Stimulated activated CD4-positive, alpha-beta T cell treated with anti-CD3 and anti-CD28 coated beads, TNF-alpha, amount 100 ng/mL, for 48 hours (primary cell): ENCODE measurements around the gene BARX2.
A peak's percentile ranks its signal among the peaks of the same experiment; 100 is the strongest.
"Not testable (repeated sequence)": the region's sequence is repeated elsewhere in the genome, so short reads cannot be mapped to it uniquely, and the experiment has no call there.

ENCODE experiments used
- DNase-seq, 3 donors: peaks; one replicate each; pipeline ENCODE4 v3.0.0-alpha.2; 2020; ENCODE audit warnings: low read depth in 3 of 3

Gene BARX2, protein sequence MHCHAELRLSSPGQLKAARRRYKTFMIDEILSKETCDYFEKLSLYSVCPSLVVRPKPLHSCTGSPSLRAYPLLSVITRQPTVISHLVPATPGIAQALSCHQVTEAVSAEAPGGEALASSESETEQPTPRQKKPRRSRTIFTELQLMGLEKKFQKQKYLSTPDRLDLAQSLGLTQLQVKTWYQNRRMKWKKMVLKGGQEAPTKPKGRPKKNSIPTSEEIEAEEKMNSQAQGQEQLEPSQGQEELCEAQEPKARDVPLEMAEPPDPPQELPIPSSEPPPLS

DNA sequence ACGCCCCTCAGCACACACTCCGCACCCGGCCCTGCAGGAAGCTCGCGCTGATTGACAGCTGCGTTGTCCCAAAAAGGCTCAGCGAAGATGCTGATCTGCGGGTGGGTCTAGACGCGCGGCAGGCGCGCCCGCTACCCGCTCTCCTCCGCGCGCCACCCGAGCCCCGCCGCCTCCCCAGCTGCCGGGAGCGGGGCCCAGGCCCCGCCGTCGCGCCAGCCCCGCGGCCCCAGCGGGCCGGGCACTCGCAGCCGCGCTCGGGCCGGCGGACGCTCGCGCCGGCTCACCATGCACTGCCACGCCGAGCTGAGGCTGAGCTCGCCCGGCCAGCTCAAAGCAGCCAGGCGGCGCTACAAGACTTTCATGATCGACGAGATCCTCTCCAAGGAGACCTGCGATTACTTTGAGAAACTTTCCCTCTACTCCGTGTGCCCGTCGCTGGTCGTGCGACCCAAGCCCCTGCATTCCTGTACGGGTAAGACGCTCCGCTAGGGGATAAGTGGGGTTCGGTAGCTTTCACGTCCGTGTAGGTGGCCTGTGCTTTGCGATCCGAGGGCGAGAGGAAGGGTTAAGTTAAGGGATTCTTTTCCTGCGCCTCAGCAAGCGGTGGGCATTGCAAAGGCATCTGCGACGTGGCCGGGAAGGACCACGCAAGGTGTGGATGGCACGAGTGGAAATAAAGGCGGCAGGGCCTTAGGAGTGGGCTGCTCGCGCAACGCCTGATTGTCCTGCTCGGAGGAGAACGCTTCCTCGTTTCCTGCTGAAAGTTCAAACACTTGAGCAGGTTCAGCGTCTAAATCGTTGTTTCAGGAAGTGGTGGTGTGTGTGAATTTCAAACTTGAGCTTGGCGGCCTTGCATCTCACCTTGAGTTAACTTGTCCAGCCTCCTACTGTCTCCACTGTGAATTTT, at the start of gene BARX2:
TSS of gene BARX2 (plus strand) at position 98 of the 907 bp plus-strand sequence. CDS start at position 286, 188 bp downstream.
- peak in 2 of 3 donors; percentile 5 to 32 for DNase-seq

DNA sequence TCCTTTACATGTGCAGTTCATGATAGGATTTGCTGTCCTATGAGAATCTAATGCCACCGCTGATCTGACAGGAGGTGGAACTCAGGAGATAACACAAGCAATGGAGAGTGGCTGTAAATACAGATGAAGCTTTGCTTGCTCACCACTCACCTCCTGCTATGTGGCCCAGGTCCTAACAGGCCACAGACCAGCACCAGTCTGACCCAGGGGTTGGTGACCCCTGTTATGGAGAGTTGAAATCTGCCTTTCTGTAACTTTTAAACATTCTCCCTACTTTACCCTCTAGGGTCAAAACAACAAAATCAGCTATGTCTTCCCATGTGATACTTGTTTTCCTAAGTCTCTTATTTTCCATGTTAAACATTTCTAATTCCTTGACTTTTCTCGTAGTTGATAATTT, 48.7 kb upstream of the BARX2 start:
- DNase-seq: no peak

GRCh38 chr11:129327708-129328107, 47.9 kb upstream of the BARX2 start:
- not testable (repeated sequence) for DNase-seq

- DNase-seq: no peak
Measured at GRCh38 chr11:129328756-129329155, 46.9 kb upstream of the BARX2 start.

- no peak for DNase-seq
Measured at GRCh38 chr11:129331217-129331616, 44.4 kb upstream of the BARX2 start.

- peak; percentile 41 to 61 (median 56) for DNase-seq
Measured at GRCh38 chr11:129331871-129332274, 43.8 kb upstream of the BARX2 start.

DNA sequence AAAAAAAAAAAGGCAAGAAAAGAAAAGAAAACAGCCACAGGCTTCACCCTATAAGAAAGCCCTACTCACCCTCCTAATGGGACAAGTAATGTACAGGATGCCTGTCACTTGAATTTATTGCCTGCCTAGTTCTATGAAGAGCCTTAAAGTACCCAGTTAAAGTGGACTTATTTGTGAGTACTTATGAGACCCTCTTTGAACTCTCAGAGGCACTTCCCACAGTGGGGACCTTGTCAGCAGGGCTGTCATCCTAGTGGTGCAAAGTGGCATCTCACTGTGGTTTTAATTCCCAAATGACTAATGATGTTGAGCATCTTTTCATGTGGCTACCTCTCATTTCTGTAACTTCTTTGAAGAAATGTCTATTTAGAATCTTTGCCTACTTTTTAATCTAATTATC, 41.8 kb upstream of the BARX2 start:
- DNase-seq: no peak

GRCh38 chr11:129344301-129344940, 31.2 kb upstream of the BARX2 start:
- not testable (repeated sequence) for DNase-seq

DNA sequence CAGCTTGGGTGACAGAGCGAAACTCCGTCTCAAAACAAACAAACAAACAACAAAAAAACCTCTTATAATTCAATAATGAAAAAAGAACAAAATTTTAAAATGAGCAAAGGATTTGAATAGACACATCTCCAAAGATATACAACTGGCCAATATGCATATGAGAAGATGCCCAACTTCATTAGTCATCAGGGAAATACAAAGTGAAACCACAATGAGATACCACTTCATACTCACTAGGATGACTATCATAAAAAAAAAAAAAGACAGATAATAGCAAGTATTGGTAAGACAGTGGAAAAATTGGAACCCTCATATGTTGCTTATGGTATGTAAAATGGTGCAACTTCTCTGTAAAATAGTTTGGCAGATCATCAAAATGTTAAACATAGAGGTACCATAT, 28.7 kb upstream of the BARX2 start:
- DNase-seq: no peak

- no peak for DNase-seq
Measured at GRCh38 chr11:129348813-129349212, 26.8 kb upstream of the BARX2 start.

GRCh38 chr11:129352676-129353075, 23.0 kb upstream of the BARX2 start:
- no peak for DNase-seq

DNA sequence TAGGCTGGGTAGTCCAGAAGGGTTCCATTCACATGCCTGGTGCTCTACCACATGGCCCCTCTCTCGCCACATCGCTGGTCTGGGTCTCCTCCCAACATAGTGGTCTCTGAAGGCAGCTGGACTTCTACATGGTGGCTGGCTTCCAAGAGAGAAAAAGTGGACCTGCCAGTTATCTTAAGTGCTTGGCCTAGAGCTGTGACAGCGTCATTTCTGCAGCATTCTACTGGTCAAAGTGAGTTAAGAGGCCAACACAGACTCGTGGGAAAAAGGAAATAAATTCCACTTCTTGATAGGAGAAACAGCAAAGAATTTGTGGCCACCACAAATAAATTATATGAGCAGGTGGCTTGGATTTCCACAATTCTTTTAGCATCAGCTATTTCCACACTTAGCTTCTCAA, 21.0 kb upstream of the BARX2 start:
- DNase-seq: no peak

DNA sequence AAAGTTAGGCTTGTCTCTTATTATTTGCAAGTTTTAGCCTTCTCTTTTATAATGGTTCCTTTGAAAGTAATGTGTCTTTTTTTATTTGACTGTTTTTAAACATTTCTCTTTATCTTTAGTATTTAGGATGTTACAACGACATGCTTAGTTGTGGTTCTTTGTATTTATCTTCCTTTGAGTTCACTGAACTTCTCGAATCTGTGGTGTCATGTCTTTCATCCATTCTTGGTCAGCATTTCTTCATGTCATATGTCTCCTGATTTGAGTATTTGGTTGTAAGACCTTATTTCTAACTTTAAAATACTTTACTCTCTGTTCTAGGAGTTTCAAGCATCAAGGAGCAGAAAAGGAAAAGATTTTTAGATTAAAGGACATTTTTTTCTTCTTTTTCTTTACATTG, 15.9 kb upstream of the BARX2 start:
- no peak for DNase-seq

GRCh38 chr11:129364143-129364654, 11.4 kb upstream of the BARX2 start:
- DNase-seq: peak; percentile 68 to 73 (median 71)

DNA sequence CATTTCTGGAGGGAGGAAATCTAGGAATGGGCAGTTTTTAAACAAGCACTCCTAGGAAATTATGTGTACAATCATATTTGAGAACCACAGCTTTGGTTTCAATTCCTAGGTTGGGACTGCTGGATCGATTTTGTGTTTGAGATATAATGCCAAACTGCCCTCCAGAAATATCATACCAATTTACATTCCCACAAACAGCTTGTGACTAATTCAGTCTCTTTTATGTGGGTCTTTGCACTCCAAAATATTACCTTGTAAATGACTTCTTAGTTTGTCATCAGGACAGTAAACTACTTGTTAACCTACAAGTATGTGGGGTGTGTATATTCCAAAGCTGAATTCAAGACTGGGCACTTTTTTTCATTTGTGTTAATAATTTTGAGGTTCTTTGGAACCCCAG, 9.8 kb upstream of the BARX2 start:
- DNase-seq: no peak

DNA sequence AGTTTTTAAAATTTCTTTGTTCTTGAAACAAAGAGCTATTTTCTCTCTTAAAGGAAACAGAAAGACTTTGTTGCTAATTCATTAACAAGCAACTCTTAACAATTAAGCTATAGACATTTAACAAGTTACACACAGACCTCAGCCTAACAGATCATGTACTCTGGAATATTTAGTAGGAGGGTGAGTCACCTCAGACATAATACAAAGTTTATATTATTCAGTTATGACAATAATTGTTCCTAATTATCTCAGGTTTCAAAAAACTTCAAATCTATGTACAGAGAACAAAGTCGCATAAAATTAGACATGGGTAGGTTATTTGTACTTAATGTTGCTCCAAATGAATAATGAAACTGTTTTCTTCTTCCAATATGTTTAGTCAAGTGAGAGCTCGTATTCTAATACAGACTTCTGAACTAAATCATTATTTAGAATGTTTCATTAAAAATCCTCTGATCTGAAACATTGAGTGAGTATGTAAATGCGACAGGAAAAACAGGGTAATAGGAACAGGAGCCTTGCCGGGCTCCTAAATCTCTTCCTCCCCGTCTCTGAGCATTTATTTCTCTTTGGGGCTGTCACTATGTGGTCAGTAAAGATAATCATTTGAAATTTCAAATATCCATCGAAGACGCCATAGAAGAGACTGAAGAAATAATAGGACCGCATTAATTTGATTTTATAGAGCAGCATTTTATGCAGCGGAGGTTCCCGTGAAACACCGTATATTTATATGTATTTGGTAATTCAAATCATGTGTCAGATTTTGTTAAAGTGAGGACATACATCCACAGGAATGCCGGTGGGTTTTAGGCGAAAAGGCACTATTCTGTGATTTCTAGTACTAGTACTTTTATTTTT, 8.7 kb upstream of the BARX2 start:
- DNase-seq: no peak

GRCh38 chr11:129368889-129369672, 6.6 kb upstream of the BARX2 start:
- DNase-seq: no peak

DNA sequence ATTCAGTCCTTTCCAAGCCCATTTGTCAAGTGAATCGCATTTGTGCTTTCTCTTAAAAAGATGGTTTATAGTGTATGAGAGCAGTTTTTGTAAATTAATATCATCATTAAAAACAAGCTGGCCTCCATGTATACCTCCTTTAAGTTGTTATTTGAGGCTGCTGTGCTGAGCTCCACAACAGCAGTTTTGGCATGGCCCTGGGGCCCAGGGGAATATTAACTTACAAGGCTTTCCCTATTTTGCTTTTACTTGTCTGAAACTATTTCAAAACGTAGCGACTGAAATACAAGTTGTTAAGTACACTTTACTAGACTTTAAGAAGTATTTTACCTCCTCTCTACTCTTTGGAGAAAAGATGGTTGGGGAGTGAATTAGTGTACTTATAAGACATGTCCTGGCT, 4.9 kb upstream of the BARX2 start:
- no peak for DNase-seq

- no peak for DNase-seq
Measured at GRCh38 chr11:129372609-129373488, 2.8 kb upstream of the BARX2 start.
